Colonic mucosa (tissue), 4 donors: ENCODE data around the gene ZNF541. TPM values are rescaled to one million over a fixed set of nuclear protein-coding genes. Genes with fewer than 3 reads are reported as not detected.
A peak's percentile ranks its signal among the peaks of the same experiment; 100 is the strongest.

ENCODE experiments used
- DNase-seq: peaks from one replicate; pipeline ENCODE4 v3.0.0-alpha.2; 2020
- H3K27ac ChIP-seq: fragments of 200-600 bp; one replicate; pipeline ENCODE4 v1.8.0; 2021
- H3K27me3 ChIP-seq: fragments of 200-600 bp; one replicate; pipeline ENCODE4 v1.8.0; 2021
- H3K36me3 ChIP-seq: fragments of 200-600 bp; one replicate; pipeline ENCODE4 v1.8.0; 2021
- H3K4me1 ChIP-seq: fragments of 200-600 bp; one replicate; pipeline ENCODE4 v1.8.0; 2021; ENCODE audit warnings: mild to moderate bottlenecking
- H3K4me3 ChIP-seq: fragments of 200-600 bp; one replicate; pipeline ENCODE4 v1.8.0; 2021
- H3K9ac ChIP-seq, 2 donors: one replicate each; pipeline ENCODE4 v1.7.0; 2013; ENCODE audit warnings: control low read depth in 2 of 2, low read depth in 2 of 2, low read length in 2 of 2
- H3K9me3 ChIP-seq: fragments of 200-600 bp; one replicate; pipeline ENCODE4 v1.8.0; 2021
- intact Hi-C: fragments of 100-400 bp; cut with DNase I; formaldehyde crosslinking; loops from one replicate; pipeline ENCODE4 v1.14.1; 2022
- total RNA-seq, 2 donors: library from RNA; stranded (reverse); fragmentation: NEBNext Ultra II Directional in 1 of 2; extraction: Animal tissue kit (Norgen Biotek cat#: 25700) in 1 of 2; gene quantifications; one replicate each; pipeline ENCODE4 v1.2.1, GENCODE V29; 2021
- TF ChIP-seq, protein P1 (sequence below): fragments of 200-600 bp; IDR thresholded peaks from one replicate; pipeline ENCODE4 v1.8.0; 2022; ENCODE audit warnings: antibody characterized with exemption, mild to moderate bottlenecking
- donor health status: healthy.
- donor health status: DM: no; HTN: no; CAD: no.
- donor health status: DM: no; HTN: no; CAD: no.

The ZNF541 gene
- total RNA-seq, 2 donors from 2014 or later, result 0.10 to 0.21 TPM

DNA sequence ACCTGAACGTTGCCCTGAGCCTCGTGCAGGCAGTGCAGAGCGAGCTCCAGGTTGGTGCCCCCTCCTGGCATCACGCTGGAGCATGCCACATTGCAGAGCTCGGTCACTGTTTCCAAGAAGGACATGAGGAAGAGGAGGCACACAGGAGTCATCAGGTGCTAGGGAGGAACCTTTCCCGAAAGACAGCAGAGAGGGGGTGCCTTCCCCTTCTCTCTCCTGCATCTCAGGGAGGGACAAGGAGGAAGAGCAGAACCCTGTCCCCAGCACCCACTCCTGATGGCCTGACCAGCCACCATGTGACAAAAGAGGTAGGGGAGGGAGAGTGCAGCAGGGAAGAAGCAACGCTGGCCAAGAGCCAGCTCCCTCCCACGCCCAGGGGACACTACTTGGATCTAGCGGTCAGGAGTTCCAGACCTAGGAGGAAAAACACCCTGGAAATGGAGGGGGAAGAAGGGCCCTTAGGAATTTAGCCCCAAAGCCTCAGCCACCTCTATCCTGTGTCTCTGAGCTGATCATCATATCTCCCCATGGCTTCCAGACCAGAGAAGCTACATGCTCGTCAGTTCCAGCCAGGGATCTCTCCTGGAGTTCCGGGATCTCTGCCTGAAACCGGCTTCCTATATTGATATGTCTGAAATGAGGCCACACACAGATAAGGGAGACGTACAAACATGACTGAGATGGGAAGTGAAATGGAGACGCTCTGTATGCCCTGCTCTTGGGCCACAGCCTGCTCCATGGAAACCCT is 41.1 kb downstream of the ZNF541 start:
- Histone ChIP-seq H3K9me3 (no peaks in the 10 kb centered on the region), H3K27me3 (no peaks in the 10 kb centered on the region), H3K4me1 (no peaks in the 10 kb centered on the region), H3K27ac (no peak overlapping the region), H3K9ac (no peak overlapping the region), H3K36me3 (no peaks in the 10 kb centered on the region), H3K4me3 (no peak overlapping the region)
- intact Hi-C loops, result no loop called here
- no peak for DNase-seq
- TF ChIP-seq, protein P1, sequence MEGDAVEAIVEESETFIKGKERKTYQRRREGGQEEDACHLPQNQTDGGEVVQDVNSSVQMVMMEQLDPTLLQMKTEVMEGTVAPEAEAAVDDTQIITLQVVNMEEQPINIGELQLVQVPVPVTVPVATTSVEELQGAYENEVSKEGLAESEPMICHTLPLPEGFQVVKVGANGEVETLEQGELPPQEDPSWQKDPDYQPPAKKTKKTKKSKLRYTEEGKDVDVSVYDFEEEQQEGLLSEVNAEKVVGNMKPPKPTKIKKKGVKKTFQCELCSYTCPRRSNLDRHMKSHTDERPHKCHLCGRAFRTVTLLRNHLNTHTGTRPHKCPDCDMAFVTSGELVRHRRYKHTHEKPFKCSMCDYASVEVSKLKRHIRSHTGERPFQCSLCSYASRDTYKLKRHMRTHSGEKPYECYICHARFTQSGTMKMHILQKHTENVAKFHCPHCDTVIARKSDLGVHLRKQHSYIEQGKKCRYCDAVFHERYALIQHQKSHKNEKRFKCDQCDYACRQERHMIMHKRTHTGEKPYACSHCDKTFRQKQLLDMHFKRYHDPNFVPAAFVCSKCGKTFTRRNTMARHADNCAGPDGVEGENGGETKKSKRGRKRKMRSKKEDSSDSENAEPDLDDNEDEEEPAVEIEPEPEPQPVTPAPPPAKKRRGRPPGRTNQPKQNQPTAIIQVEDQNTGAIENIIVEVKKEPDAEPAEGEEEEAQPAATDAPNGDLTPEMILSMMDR, result no peak

DNA sequence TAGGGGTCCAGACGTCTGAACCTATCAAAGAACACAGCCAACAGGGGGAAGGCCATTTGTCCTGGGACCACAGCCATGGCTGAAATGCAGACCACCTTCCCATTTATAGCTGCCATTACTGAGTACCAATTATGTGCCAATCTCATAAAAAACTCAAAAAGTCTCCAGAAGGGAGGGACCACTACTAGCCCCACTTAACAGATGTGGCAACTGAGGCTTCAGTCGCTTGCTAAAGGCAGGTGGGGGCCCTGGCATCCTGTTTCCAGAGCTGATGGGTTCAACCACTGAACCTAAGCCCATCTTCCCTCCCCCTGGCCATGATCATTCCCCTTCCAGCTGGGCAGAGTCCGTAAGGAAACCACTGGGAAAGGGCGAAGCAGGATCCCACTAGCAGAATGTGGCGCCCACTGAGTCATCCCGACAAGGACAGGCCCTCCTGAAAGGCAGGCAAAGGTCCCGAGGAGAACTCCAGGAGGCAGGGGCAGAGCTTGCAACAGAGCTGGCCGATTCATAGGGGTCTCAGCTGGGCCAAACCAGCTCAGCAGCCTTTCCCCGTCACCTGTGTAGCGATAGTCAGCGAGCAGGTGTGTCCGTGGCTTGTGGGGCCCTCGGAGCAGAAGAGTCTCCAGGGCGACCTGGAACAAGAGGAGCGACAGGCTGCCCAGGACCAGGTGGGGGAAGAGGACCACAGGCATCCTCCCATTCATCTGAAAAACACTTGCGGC is 43.8 kb downstream of the ZNF541 start:
- intact Hi-C loops, result no loop called here
- H3K9ac ChIP-seq, result no peak overlapping the region
- no peak for DNase-seq
- no peak overlapping the region for H3K27ac ChIP-seq
- H3K36me3 ChIP-seq, result no peaks in the 10 kb centered on the region
- H3K9me3 ChIP-seq, result no peaks in the 10 kb centered on the region
- no peaks in the 10 kb centered on the region for H3K27me3 ChIP-seq
- H3K4me1 ChIP-seq, result no peaks in the 10 kb centered on the region
- TF ChIP-seq, protein P1, result no peak
- no peak overlapping the region for H3K4me3 ChIP-seq

- H3K27ac ChIP-seq, result no peak overlapping the region
- DNase-seq, result no peak
- H3K9me3 ChIP-seq, result no peaks in the 10 kb centered on the region
- no peak overlapping the region for H3K4me3 ChIP-seq
- no peaks in the 10 kb centered on the region for H3K27me3 ChIP-seq
- no peaks in the 10 kb centered on the region for H3K36me3 ChIP-seq
- no peaks in the 10 kb centered on the region for H3K4me1 ChIP-seq
- TF ChIP-seq, protein P1, result no peak
- intact Hi-C loops, result no loop called here
- no peak overlapping the region for H3K9ac ChIP-seq
Observed at GRCh38 chr19:47526798-47527197, 46.1 kb downstream of the ZNF541 start.

DNA sequence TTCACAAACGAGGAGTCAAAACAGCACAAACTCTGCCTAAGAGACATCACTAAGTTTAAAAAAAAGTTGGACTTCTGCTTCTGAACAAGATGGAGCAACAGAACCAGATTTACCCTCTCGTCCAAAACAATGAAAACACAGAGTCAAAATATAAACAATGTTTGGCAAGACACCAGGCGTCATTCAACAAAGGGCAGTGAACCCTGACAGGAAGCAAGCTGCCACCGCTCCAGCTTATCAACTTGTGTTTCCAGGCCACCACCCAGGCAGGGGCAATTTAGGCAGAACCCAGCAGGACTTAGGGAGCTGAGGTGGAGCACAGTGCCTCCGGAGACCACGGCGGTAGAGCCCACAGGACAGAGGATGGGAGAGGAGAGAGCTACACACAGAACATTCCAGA is 49.5 kb downstream of the ZNF541 start:
- no peak overlapping the region for H3K4me3 ChIP-seq
- H3K9me3 ChIP-seq, result no peaks in the 10 kb centered on the region
- TF ChIP-seq, protein P1, result no peak
- intact Hi-C loops, result no loop called here
- no peak overlapping the region for H3K27ac ChIP-seq
- peak; percentile 57 for DNase-seq
- peak overlapping the region in 1 of 2 donors; percentile 15 for H3K9ac ChIP-seq
- H3K27me3 ChIP-seq, result no peaks in the 10 kb centered on the region
- no peaks in the 10 kb centered on the region for H3K4me1 ChIP-seq
- no peaks in the 10 kb centered on the region for H3K36me3 ChIP-seq

Other genes starting within 250 kb of the ZNF541 start
- under 1 TPM; 0.74 to 0.82 TPM for gene C5AR2, start 241.0 kb downstream of the ZNF541 start, total RNA-seq
- gene DHX34, start 223.8 kb downstream of the ZNF541 start, total RNA-seq, result 10 to 100 TPM in 1 of 2 donors, 1 to 10 TPM in 1; 6.3 to 17.8 TPM
- gene MEIS3, start 153.6 kb downstream of the ZNF541 start, total RNA-seq, result 1 to 10 TPM; 2.3 to 2.6 TPM
- gene SLC8A2, start 101.3 kb downstream of the ZNF541 start, total RNA-seq, result 1 to 10 TPM in 1 of 2 donors, under 1 TPM in 1; 0.74 to 2.3 TPM
- 10 to 100 TPM in 1 of 2 donors, 1 to 10 TPM in 1; 8.6 to 13.3 TPM for gene KPTN, start 88.9 kb downstream of the ZNF541 start, total RNA-seq
- 100 to 1,000 TPM; 111 to 115 TPM for gene NAPA, start 58.1 kb downstream of the ZNF541 start, total RNA-seq
- 10 to 100 TPM; 11.7 to 13.4 TPM for gene BICRA, start 36.0 kb upstream of the ZNF541 start, total RNA-seq
- 10 to 100 TPM; 10.9 to 33.7 TPM for gene EHD2, start 140.3 kb upstream of the ZNF541 start, total RNA-seq
- gene NOP53, start 172.4 kb upstream of the ZNF541 start, total RNA-seq, result 100 to 1,000 TPM; 145 to 257 TPM
- 100 to 1,000 TPM; 280 to 519 TPM for gene SELENOW, start 205.6 kb upstream of the ZNF541 start, total RNA-seq
- gene TPRX1, start 231.4 kb upstream of the ZNF541 start, total RNA-seq, result not detected
- gene CRX, start 248.8 kb upstream of the ZNF541 start, total RNA-seq, result not detected